IPS DF 19.7 (cell line): ENCODE results near the gene C2orf49.
"Not testable (repeated sequence)": the region's sequence is repeated elsewhere in the genome, so short reads cannot be mapped to it uniquely, and the experiment has no call there.

ENCODE experiments used
- DNase-seq: peaks from one replicate; pipeline ENCODE4 v3.0.0-alpha.2; 2013; ENCODE audit warnings: low read depth, low spot score

C2orf49 gene

GRCh38 chr2:105321875-105322646, 15.3 kb upstream of the C2orf49 start:
- DNase-seq, result no peak

- no peak for DNase-seq
Measured at GRCh38 chr2:105323111-105323510, 14.2 kb upstream of the C2orf49 start.

GRCh38 chr2:105324101-105324500, 13.2 kb upstream of the C2orf49 start:
- DNase-seq, result no peak

- DNase-seq, result no peak
Measured at GRCh38 chr2:105324732-105325131, 12.6 kb upstream of the C2orf49 start.

- no peak for DNase-seq
Measured at GRCh38 chr2:105325389-105325963, 11.9 kb upstream of the C2orf49 start.

- not testable (repeated sequence) for DNase-seq
Measured at GRCh38 chr2:105327271-105327670, 10.1 kb upstream of the C2orf49 start.

GRCh38 chr2:105327690-105328089, 9.7 kb upstream of the C2orf49 start:
- no peak for DNase-seq

GRCh38 chr2:105328281-105329196, 8.8 kb upstream of the C2orf49 start:
- no peak for DNase-seq

GRCh38 chr2:105329197-105329554, 8.2 kb upstream of the C2orf49 start:
- no peak for DNase-seq

GRCh38 chr2:105329561-105330495, 7.5 kb upstream of the C2orf49 start, which contains the start of gene TGFBRAP1:
TSS of gene TGFBRAP1 (minus strand) at chr2:105329735. CDS start at chr2:105308301, 21,434 bp downstream.
- no peak for DNase-seq

GRCh38 chr2:105330681-105331375, 6.5 kb upstream of the C2orf49 start:
- DNase-seq, result no peak

GRCh38 chr2:105334211-105334610, 3.1 kb upstream of the C2orf49 start:
- DNase-seq, result no peak

- DNase-seq, result no peak
Measured at GRCh38 chr2:105335469-105335868, 1.9 kb upstream of the C2orf49 start.

GRCh38 chr2:105336786-105337121, 586 bp upstream of the C2orf49 start:
- no peak for DNase-seq

GRCh38 chr2:105338020-105338385, 663 bp downstream of the C2orf49 start:
- DNase-seq, result no peak

GRCh38 chr2:105339414-105339813, 2.1 kb downstream of the C2orf49 start:
- DNase-seq, result no peak

- DNase-seq, result no peak
Measured at GRCh38 chr2:105344704-105345345, 7.5 kb downstream of the C2orf49 start.

- no peak for DNase-seq
Measured at GRCh38 chr2:105357122-105357521, 19.8 kb downstream of the C2orf49 start.

- DNase-seq, result no peak
Measured at GRCh38 chr2:105358593-105358992, 21.3 kb downstream of the C2orf49 start.
